Loucy (cell line): ENCODE data around the gene RPTOR.

Experiments
- CTCF ChIP-seq: fragments of 200-600 bp; sonication (generic); conservative IDR thresholded peaks from 2 replicates; pipeline ENCODE4 v1.5.1; 2014; ENCODE audit warnings: mild to moderate bottlenecking, antibody characterized with exemption, low read length
- EZH2phosphoT487 ChIP-seq: fragments of 200-600 bp; IDR thresholded peaks from 2 replicates; pipeline ENCODE4 v1.6.1; 2018; ENCODE audit warnings: antibody characterized with exemption, mild to moderate bottlenecking, moderate library complexity, borderline replicate concordance

- TF ChIP-seq CTCF: no peak
- no peak for TF ChIP-seq EZH2phosphoT487
Measured at GRCh38 chr17:80523956-80524712, 20.5 kb upstream of the RPTOR start.
